ENCODE results near the gene ALG14. TPM values are rescaled to one million over a fixed set of nuclear protein-coding genes. Genes with fewer than 3 reads are reported as not detected.
A peak's percentile ranks its signal among the peaks of the same experiment; 100 is the strongest.

The ALG14 gene
- total and polyA plus RNA-seq, 2 of the 4 experiments (the other 2 are of a cell fraction) = 1.7 to 2.0 TPM

DNA sequence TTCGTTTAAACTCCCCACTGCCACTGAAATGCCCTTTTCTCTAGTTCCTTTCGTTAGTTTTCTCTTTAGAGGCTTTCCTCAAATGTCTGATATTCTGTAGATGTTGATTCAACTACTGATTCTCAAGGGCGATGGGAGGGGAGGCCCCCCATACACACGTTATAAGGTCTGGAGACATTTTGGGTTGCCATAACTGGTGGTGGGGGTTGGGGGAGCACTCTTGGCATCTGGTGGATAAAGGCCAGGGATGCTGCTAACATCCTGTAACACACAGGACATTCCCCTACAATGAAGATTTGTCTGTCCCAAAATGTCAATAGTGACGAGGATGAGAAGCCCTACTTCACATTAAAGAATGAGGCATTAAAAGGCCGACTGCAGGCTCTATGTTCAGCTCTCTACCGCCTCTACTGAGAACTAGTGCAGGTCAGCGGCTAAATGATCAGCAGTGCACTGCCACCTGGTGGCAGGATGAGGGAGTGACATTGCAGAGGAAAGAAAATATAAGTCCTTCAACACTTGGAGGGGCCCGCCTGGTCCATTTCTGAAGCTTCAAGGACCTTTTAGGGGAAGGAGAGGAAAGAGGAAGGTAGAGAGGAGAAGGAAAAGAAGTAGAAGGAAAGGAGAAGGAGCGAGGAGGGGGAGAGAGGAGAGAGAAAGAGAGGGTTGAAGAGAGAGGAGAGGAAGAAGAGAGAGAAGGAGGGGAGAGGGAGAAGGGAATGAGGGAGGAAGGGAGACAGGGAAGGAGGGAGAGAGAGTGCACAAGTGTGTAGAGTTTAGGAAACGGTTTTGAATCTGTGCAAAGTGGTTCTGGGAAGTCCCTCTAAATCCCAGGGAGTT, 29.4 kb downstream of the ALG14 start:
- ChIA-PET CTCF (interaction anchor here (0.6 to 2.6 kb wide), 19 partner anchors 9 to 531 kb away, joined by 3 to 28 read pairs (median 3); partner anchors contain the start of gene RWDD3), POLR2A (ENCODE audit: unreplicated experiment) (interaction anchor here (1.0 kb wide), 1 partner anchor 189 kb away, joined by 3 read pairs; no protein-coding TSS in a partner anchor)
- H3K4me3 ChIP-seq (ENCODE audit: insufficient read depth, low read depth, low read length) = no peak overlapping the region
- no peak overlapping the region for H3K23ac ChIP-seq (ENCODE audit: low read depth, low read length)
- peak overlapping the region; percentile 54; the same call in 1 of the 2 replicates for H2BK120ac ChIP-seq (ENCODE audit: low read depth, low read length)
- H3K79me1 ChIP-seq (ENCODE audit: low read depth in 1 of 2, low read length in 2 of 2) = peaks cover 7 to 17% of the 10 kb centered on the region in 2 experiments; a peak in 3 of 4 replicates
- no peak overlapping the region for H4K91ac ChIP-seq (ENCODE audit: insufficient read depth, low read depth, low read length)
- H3K9me3 ChIP-seq (ENCODE audit: control insufficient read depth, insufficient read depth, low read length) = no peaks in the 10 kb centered on the region
- 14 to 100% methylated on average over 1 to 3 of the region's 11 CpGs for WGBS, 2 experiments (ENCODE audit: extremely low coverage in 2 of 2, insufficient read length in 1 of 2)
- no peak overlapping the region for H3K27ac ChIP-seq (ENCODE audit: insufficient read depth, low read length)
- H3K14ac ChIP-seq (replicated peaks; ENCODE audit: low read depth, low read length) = no peak overlapping the region
- in situ Hi-C loops (cut with MboI; ENCODE audit: low sequenced_read_pairs) (loop anchor here (5.0 kb wide), 2 partner anchors 191 to 521 kb away; no protein-coding TSS in a partner anchor), dilution Hi-C loops (cut with HindIII; ENCODE audit: low sequenced_read_pairs, unreplicated experiment) (no loop called here), intact Hi-C loops (cut with micrococcal nuclease) (loop anchor here (1.0 to 5.0 kb wide), 5 partner anchors 189 to 561 kb away; partner anchors contain the start of gene RWDD3)
- H2AFZ ChIP-seq (replicated peaks; ENCODE audit: low read length, poor library complexity) = no peak overlapping the region
- no peaks in the 10 kb centered on the region for H3K27me3 ChIP-seq (ENCODE audit: control insufficient read depth, insufficient read depth, low read length)
- H3K4me1 ChIP-seq (ENCODE audit: control insufficient read depth, insufficient read depth, low read length) = peaks cover 5% of the 10 kb centered on the region
- no TSS peak for BruUV-seq (replicated peaks)
- no peak overlapping the region for H4K5ac ChIP-seq (ENCODE audit: low read depth, low read length)
- H3K4me2 ChIP-seq (ENCODE audit: low read depth, low read length) = no peak overlapping the region
- H2AK5ac ChIP-seq (ENCODE audit: low read depth, low read length) = peak overlapping the region; percentile 10; the same call in 1 of the 2 replicates
- no peak overlapping the region for H3K9ac ChIP-seq (ENCODE audit: low read depth, low read length)
- H3K36me3 ChIP-seq (ENCODE audit: control insufficient read depth, insufficient read depth, low read length) = no peaks in the 10 kb centered on the region
- H4K20me1 ChIP-seq (ENCODE audit: insufficient read depth, low read length) = no peaks in the 10 kb centered on the region
- no peak overlapping the region for H2BK20ac ChIP-seq (ENCODE audit: low read depth, low read length)
- H3K4ac ChIP-seq (ENCODE audit: low read depth, low read length) = 0 out of 2 replicates have a peak overlapping the region, but pooled peaks have one; percentile 47
- no peak overlapping the region for H2AK9ac ChIP-seq (replicated peaks; ENCODE audit: low read depth, low read length, poor library complexity)
- no peak overlapping the region; the same call in 2 of the 3 replicates for H2BK15ac ChIP-seq (ENCODE audit: low read depth, low read length)
- no peak overlapping the region for H4K8ac ChIP-seq (ENCODE audit: low read depth in 2 of 2, low read length in 2 of 2)
- ATAC-seq (ENCODE audit: low read depth) = peak; percentile 90
- no peak overlapping the region for H3K18ac ChIP-seq (ENCODE audit: low read depth, low read length)
- H3K56ac ChIP-seq (ENCODE audit: extremely low read depth, insufficient read depth, low read length) = no peak overlapping the region
- TF ChIP-seq, protein P1, sequence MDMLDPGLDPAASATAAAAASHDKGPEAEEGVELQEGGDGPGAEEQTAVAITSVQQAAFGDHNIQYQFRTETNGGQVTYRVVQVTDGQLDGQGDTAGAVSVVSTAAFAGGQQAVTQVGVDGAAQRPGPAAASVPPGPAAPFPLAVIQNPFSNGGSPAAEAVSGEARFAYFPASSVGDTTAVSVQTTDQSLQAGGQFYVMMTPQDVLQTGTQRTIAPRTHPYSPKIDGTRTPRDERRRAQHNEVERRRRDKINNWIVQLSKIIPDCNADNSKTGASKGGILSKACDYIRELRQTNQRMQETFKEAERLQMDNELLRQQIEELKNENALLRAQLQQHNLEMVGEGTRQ (IDR thresholded peaks at IDR 0.05; ENCODE audit: low read depth, low read length) = no peak
- TF ChIP-seq MAFK (IDR thresholded peaks at IDR 0.05; ENCODE audit: low read depth, low read length) (no peak), SMC3 (IDR thresholded peaks at IDR 0.05; ENCODE audit: low read depth, low read length) (peak; percentile 97), CHD1 (IDR thresholded peaks at IDR 0.05; ENCODE audit: low read depth, low read length) (peak; percentile 68; the same call in 1 of the 2 replicates), NFE2L2 (IDR thresholded peaks at IDR 0.05; ENCODE audit: low read depth, low read length) (no peak), FOS (IDR thresholded peaks at IDR 0.05; ENCODE audit: low read depth, low read length) (no peak), MAZ (IDR thresholded peaks at IDR 0.05; ENCODE audit: borderline replicate concordance, low read depth, low read length) (no peak; the same call in 1 of the 2 replicates), BHLHE40 (IDR thresholded peaks at IDR 0.05; ENCODE audit: low read depth, low read length) (no peak), POLR2A (IDR thresholded peaks at IDR 0.05; ENCODE audit: low read depth, low read length) (no peak), RFX5 (IDR thresholded peaks at IDR 0.05; ENCODE audit: low read depth, low read length) (no peak), RAD21 (IDR thresholded peaks at IDR 0.05; ENCODE audit: low read length) (peak; percentile 97)
- TF ChIP-seq, protein P2, sequence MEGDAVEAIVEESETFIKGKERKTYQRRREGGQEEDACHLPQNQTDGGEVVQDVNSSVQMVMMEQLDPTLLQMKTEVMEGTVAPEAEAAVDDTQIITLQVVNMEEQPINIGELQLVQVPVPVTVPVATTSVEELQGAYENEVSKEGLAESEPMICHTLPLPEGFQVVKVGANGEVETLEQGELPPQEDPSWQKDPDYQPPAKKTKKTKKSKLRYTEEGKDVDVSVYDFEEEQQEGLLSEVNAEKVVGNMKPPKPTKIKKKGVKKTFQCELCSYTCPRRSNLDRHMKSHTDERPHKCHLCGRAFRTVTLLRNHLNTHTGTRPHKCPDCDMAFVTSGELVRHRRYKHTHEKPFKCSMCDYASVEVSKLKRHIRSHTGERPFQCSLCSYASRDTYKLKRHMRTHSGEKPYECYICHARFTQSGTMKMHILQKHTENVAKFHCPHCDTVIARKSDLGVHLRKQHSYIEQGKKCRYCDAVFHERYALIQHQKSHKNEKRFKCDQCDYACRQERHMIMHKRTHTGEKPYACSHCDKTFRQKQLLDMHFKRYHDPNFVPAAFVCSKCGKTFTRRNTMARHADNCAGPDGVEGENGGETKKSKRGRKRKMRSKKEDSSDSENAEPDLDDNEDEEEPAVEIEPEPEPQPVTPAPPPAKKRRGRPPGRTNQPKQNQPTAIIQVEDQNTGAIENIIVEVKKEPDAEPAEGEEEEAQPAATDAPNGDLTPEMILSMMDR (conservative IDR thresholded peaks at IDR 0.05; ENCODE audit: low read depth, low read length) = peak; percentile 100
- no peaks in the 10 kb centered on the region for H3K9me1 ChIP-seq (ENCODE audit: insufficient read depth, low read length)
- no peak overlapping the region for H2BK5ac ChIP-seq (ENCODE audit: low read depth, low read length, poor library complexity, severe bottlenecking)
- DNase-seq = peak; percentile 86
